ENCODE measurements around the gene KIF26B. TPM values are rescaled to one million over a fixed set of nuclear protein-coding genes. Genes with fewer than 3 reads are reported as not detected.

KIF26B gene
- polyA plus RNA-seq, 1 of the 3 experiments (the other 2 are of a cell fraction), result 2.6 TPM

DNA sequence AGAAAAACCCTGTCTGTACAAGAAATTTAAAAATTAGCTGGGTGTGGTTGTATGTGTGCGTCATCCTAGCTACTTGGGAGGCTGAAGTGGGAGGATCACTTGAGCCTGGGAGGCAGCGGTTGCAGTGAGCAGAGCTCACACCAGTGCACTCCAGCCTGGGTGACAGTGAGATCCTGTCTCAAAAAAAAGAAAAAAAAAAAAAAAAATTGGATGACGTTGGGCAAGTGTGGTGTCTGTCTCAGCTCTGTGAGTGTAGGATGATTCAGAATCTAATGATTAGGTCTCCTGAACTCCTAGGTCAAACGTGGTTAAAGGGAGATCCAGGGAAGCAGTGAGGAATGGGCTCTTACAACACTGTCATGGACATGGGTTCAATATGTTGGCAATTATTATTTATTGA, 435.9 kb downstream of the KIF26B start:
- no peak for DNase-seq
- Histone ChIP-seq H3K9me2 (no peaks in the 10 kb centered on the region), H3K9me3 (no peaks in the 10 kb centered on the region), H3K36me3 (replicated peaks in 1 of 2; ENCODE audit: control insufficient read depth in 1 of 2, insufficient read depth in 2 of 2, low read length in 1 of 2) (peaks cover 0 to 3% of the 10 kb centered on the region in 2 experiments), H3K79me2 (ENCODE audit: insufficient read depth) (no peaks in the 10 kb centered on the region), H3K4me1 (ENCODE audit: control insufficient read depth in 1 of 2, insufficient read depth in 2 of 2, low read depth in 1 of 2, low read length in 1 of 2) (peaks cover 0 to 41% of the 10 kb centered on the region in 2 experiments; a peak in 3 of 4 replicates), H3F3A (replicated peaks; ENCODE audit: insufficient read depth) (peaks cover 2% of the 10 kb centered on the region), H3K4me2 (no peak overlapping the region), H3K27me3 (ENCODE audit: insufficient read depth) (no peaks in the 10 kb centered on the region), H3K27ac (ENCODE audit: low read depth in 2 of 2, low read length in 1 of 2) (peak overlapping the region in 1 of 2 experiments; percentile 63; a peak in 1 of 4 replicates), H2AFZ (ENCODE audit: low read depth) (no peak overlapping the region), H4K20me1 (ENCODE audit: insufficient read depth) (no peaks in the 10 kb centered on the region), H3K4me3 (ENCODE audit: low read depth in 2 of 2, low read length in 1 of 2) (no peak overlapping the region), H3K9ac (no peak overlapping the region)
- ChIA-PET POLR2A (no interaction called here), CTCF (no interaction called here)
- 64% methylated on average over 4 of the region's 4 CpGs for WGBS (ENCODE audit: low lambda C conversion rate)
- TF ChIP-seq REST (IDR thresholded peaks at IDR 0.05; ENCODE audit: low read depth, low read length) (no peak), RFX5 (IDR thresholded peaks at IDR 0.05; ENCODE audit: low read length) (no peak), SIN3A (IDR thresholded peaks at IDR 0.05; ENCODE audit: borderline replicate concordance, low read depth, low read length) (no peak), RXRA (IDR thresholded peaks at IDR 0.05; ENCODE audit: borderline replicate concordance, low read depth) (no peak), MAX (IDR thresholded peaks at IDR 0.05; ENCODE audit: low read depth) (no peak)
- TF ChIP-seq, protein P1, sequence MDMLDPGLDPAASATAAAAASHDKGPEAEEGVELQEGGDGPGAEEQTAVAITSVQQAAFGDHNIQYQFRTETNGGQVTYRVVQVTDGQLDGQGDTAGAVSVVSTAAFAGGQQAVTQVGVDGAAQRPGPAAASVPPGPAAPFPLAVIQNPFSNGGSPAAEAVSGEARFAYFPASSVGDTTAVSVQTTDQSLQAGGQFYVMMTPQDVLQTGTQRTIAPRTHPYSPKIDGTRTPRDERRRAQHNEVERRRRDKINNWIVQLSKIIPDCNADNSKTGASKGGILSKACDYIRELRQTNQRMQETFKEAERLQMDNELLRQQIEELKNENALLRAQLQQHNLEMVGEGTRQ (IDR thresholded peaks at IDR 0.05; ENCODE audit: borderline replicate concordance, low read depth, low read length), result no peak

- H3K4me3 ChIP-seq (ENCODE audit: low read depth in 2 of 2, low read length in 1 of 2), result no peak overlapping the region
- no peaks in the 10 kb centered on the region for H3K79me2 ChIP-seq (ENCODE audit: insufficient read depth)
- peaks cover 0 to 37% of the 10 kb centered on the region in 2 experiments; a peak in 2 of 4 replicates for H3K4me1 ChIP-seq (ENCODE audit: control insufficient read depth in 1 of 2, insufficient read depth in 2 of 2, low read depth in 1 of 2, low read length in 1 of 2)
- WGBS (ENCODE audit: low lambda C conversion rate), result 91% methylated on average over 23 of the region's 25 CpGs
- no peak overlapping the region for H3K4me2 ChIP-seq
- H3K27ac ChIP-seq (ENCODE audit: low read depth in 2 of 2, low read length in 1 of 2), result peak overlapping the region in 1 of 2 experiments; percentile 63; a peak in 1 of 4 replicates
- CTCF ChIA-PET, result no interaction called here
- TF ChIP-seq MEF2A (IDR thresholded peaks at IDR 0.05; ENCODE audit: borderline replicate concordance, low read depth), result no peak
- TF ChIP-seq NRF1 (IDR thresholded peaks at IDR 0.05; ENCODE audit: low read depth, low read length), result no peak
- TF ChIP-seq, protein P2, sequence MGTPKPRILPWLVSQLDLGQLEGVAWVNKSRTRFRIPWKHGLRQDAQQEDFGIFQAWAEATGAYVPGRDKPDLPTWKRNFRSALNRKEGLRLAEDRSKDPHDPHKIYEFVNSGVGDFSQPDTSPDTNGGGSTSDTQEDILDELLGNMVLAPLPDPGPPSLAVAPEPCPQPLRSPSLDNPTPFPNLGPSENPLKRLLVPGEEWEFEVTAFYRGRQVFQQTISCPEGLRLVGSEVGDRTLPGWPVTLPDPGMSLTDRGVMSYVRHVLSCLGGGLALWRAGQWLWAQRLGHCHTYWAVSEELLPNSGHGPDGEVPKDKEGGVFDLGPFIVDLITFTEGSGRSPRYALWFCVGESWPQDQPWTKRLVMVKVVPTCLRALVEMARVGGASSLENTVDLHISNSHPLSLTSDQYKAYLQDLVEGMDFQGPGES (IDR thresholded peaks at IDR 0.05; ENCODE audit: low read depth, low read length), result no peak
- TF ChIP-seq MAX (IDR thresholded peaks at IDR 0.05; ENCODE audit: low read depth), result no peak
- TF ChIP-seq USF1 (IDR thresholded peaks at IDR 0.05; ENCODE audit: borderline replicate concordance, low read depth), result no peak
- TF ChIP-seq POLR2AphosphoS5 (IDR thresholded peaks at IDR 0.05; ENCODE audit: low read depth, low read length), result no peak
- no peak for TF ChIP-seq RAD21 (IDR thresholded peaks at IDR 0.05; ENCODE audit: low read length)
- TF ChIP-seq ELF1 (IDR thresholded peaks at IDR 0.05), result no peak
- no peak for TF ChIP-seq YY1 (IDR thresholded peaks at IDR 0.05; ENCODE audit: low read depth)
- no peak for TF ChIP-seq TCF12 (IDR thresholded peaks at IDR 0.05)
- TF ChIP-seq GABPA (IDR thresholded peaks at IDR 0.05; ENCODE audit: low read depth), result no peak
- H3K27me3 ChIP-seq (ENCODE audit: insufficient read depth), result no peaks in the 10 kb centered on the region
- POLR2A ChIA-PET, result no interaction called here
- peak; percentile 36 for DNase-seq
- H3K9me2 ChIP-seq, result no peaks in the 10 kb centered on the region
- no peaks in the 10 kb centered on the region for H3K9me3 ChIP-seq
- peaks cover 0 to 3% of the 10 kb centered on the region in 2 experiments for H3K36me3 ChIP-seq (replicated peaks in 1 of 2; ENCODE audit: control insufficient read depth in 1 of 2, insufficient read depth in 2 of 2, low read length in 1 of 2)
- H4K20me1 ChIP-seq (ENCODE audit: insufficient read depth), result no peaks in the 10 kb centered on the region
- no peaks in the 10 kb centered on the region for H3F3A ChIP-seq (replicated peaks; ENCODE audit: insufficient read depth)
- H3K9ac ChIP-seq, result no peak overlapping the region
- no peak overlapping the region for H2AFZ ChIP-seq (ENCODE audit: low read depth)
Measured at GRCh38 chr1:245591346-245592188, 436.8 kb downstream of the KIF26B start.

Measured in SK-N-SH (cell line).